RWPE1 (cell line): ENCODE data around the gene KCNC4.

Experiments used
- CTCF ChIA-PET: fragments of 350-600 bp; sonication (Branson Sonifier 250); formaldehyde crosslinking; extraction: SDS; loops from one replicate; lab custom pipeline; 2021; lab: Yijun Ruan, JAX
- POLR2A ChIA-PET: fragments of 400-600 bp; formaldehyde crosslinking; extraction: SDS; loops from one replicate; lab custom pipeline; 2020; ENCODE audit warnings: antibody characterized with exemption; ENCODE audit not compliant: low non-redundant PET; lab: Yijun Ruan, JAX
- DNase-seq: peaks from one replicate; pipeline ENCODE4 v3.0.0; 2012; ENCODE audit warnings: low spot score
- H3K27ac ChIP-seq: fragments of 450-650 bp; 2 replicates; pipeline ENCODE4 v1.5.1; 2017
- TF ChIP-seq, protein P1 (sequence below): fragments of 450-650 bp; conservative IDR thresholded peaks from 2 replicates; pipeline ENCODE4 v1.5.1; 2017; ENCODE audit warnings: low read depth, mild to moderate bottlenecking

KCNC4 gene

GRCh38 chr1:110165761-110166231, 44.3 kb upstream of the KCNC4 start:
- ChIA-PET CTCF (no interaction called here), POLR2A (no interaction called here)
- H3K27ac ChIP-seq: no peak overlapping the region
- TF ChIP-seq, protein P1, sequence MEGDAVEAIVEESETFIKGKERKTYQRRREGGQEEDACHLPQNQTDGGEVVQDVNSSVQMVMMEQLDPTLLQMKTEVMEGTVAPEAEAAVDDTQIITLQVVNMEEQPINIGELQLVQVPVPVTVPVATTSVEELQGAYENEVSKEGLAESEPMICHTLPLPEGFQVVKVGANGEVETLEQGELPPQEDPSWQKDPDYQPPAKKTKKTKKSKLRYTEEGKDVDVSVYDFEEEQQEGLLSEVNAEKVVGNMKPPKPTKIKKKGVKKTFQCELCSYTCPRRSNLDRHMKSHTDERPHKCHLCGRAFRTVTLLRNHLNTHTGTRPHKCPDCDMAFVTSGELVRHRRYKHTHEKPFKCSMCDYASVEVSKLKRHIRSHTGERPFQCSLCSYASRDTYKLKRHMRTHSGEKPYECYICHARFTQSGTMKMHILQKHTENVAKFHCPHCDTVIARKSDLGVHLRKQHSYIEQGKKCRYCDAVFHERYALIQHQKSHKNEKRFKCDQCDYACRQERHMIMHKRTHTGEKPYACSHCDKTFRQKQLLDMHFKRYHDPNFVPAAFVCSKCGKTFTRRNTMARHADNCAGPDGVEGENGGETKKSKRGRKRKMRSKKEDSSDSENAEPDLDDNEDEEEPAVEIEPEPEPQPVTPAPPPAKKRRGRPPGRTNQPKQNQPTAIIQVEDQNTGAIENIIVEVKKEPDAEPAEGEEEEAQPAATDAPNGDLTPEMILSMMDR: no peak
- DNase-seq: no peak

- TF ChIP-seq, protein P1: no peak
- ChIA-PET POLR2A (no interaction called here), CTCF (no interaction called here)
- DNase-seq: no peak
- H3K27ac ChIP-seq: no peak overlapping the region
Measured at GRCh38 chr1:110166861-110167260, 43.3 kb upstream of the KCNC4 start.

DNA sequence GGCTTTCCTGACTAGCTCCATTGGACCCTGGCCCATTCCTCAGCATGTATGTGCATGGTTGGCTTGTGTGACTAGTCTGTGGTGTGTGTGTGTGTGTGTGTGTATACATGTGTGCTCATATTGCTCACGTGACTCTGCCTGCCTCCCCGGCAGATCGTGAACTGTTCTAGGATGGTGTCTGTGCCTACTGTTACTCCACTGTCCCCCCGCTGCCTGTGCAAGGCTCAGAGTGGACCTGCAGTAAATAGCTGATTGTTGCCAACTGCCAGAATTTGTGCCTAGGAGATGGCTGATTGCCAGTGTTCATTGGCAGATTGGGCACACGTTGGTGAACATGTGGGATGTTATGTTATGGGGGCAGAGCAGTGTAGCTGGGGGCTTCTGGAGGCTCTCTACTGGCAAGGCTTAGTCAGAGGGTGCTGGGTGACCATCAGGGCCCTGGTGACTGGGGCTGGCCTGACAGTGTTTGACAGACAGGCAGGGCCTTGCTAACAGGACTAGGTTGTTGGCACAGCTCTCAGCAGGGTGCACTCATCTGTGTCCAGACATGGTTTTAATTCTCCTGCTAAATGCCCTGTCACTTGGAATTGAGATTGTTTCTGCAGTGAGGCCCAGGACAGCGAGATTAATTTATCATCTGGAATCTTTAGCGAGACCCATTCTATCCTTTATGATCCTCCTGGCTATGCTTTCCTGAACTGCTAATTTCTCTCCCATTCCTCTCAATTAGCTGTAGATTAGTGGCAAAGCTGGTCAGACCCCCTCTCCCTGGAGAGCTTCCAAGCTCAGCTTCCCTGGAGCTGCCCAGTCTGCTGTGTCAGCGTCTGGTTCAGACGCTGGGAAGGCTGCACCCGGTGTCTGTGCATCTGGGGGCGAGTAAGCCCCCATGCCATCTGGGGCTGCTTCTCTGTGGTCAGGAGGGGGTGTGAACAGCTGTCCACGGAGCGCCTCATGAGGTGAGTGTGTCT, 39.1 kb upstream of the KCNC4 start:
- no peak overlapping the region for H3K27ac ChIP-seq
- no peak for DNase-seq
- CTCF ChIA-PET: no interaction called here
- POLR2A ChIA-PET: no interaction called here
- TF ChIP-seq, protein P1: no peak

GRCh38 chr1:110172001-110172400, 38.1 kb upstream of the KCNC4 start:
- CTCF ChIA-PET: interaction anchor here (0.7 kb wide), 2 partner anchors 66 to 84 kb away, joined by 3 read pairs; no protein-coding TSS in a partner anchor
- H3K27ac ChIP-seq: no peak overlapping the region
- DNase-seq: no peak
- TF ChIP-seq, protein P1: no peak
- POLR2A ChIA-PET: no interaction called here

DNA sequence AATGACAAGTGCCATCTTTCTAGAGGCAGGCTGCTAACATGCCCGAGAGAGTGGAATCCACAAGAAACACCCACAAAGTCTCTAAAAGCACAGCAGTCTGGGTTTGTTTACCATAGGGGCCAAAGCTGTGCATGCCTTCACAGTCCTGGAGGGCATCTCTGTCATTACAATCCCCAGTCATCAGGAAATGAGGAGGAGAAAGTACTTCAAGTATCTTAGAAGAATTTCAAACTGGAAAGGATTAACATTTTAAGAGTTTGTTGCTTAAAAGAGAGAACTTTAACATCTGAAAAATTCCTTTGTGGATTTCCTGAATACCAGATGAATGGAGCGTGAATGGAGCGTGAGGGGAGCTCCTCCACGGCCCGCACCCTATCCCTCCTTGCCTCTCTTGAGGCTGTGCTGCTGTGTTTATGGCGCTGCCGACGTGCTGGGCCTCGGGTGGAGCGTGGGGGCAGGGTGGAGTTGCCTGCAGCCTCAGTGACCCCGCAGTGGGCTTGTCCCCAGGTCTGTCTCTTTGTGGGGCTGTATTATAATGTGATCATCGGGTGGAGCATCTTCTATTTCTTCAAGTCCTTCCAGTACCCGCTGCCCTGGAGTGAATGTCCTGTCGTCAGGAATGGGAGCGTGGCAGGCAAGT, 36.5 kb upstream of the KCNC4 start:
- CTCF ChIA-PET: interaction anchor here (0.6 kb wide), 1 partner anchor 615 kb away, joined by 6 read pairs; no protein-coding TSS in a partner anchor
- POLR2A ChIA-PET: no interaction called here
- DNase-seq: no peak
- no peak overlapping the region for H3K27ac ChIP-seq
- TF ChIP-seq, protein P1: no peak

GRCh38 chr1:110174961-110175360, 35.2 kb upstream of the KCNC4 start:
- CTCF ChIA-PET: interaction anchor here (0.5 to 1.5 kb wide), 2 partner anchors 13 to 321 kb away, joined by 3 to 5 read pairs; no protein-coding TSS in a partner anchor
- no peak overlapping the region for H3K27ac ChIP-seq
- no peak for DNase-seq
- POLR2A ChIA-PET: no interaction called here
- TF ChIP-seq, protein P1: no peak
